HCT116 (cell line): ENCODE measurements around the gene AGPS.

ENCODE experiments used
- CTCF ChIP-seq, 3 experiments: fragments of 200-600 bp in 1 of 3; sonication (generic) in 1 of 3; IDR thresholded peaks in 2 of 3; conservative IDR thresholded peaks in 1 of 3; 2 replicates each; pipeline ENCODE4 v1.5.1; 2012 to 2017; ENCODE audit warnings: low read depth in 2 of 3, low read length in 2 of 3, antibody characterized with exemption in 1 of 3, borderline replicate concordance in 1 of 3, control low read depth in 1 of 3, mild to moderate bottlenecking in 1 of 3, mixed read lengths in 1 of 3, mixed run types in 1 of 3, moderate library complexity in 1 of 3; ENCODE audit not compliant: insufficient read depth in 1 of 3
- ELF1 ChIP-seq: IDR thresholded peaks from 2 replicates; pipeline ENCODE4 v1.6.1; 2012; ENCODE audit warnings: low read depth, borderline replicate concordance
- FOSL1 ChIP-seq: IDR thresholded peaks from 2 replicates; pipeline ENCODE4 v1.6.1; 2012; ENCODE audit warnings: low read depth
- MAX ChIP-seq: IDR thresholded peaks from 2 replicates; pipeline ENCODE4 v1.6.1; 2012
- POLR2A ChIP-seq: IDR thresholded peaks from 2 replicates; pipeline ENCODE4 v1.7.0; 2011; ENCODE audit warnings: borderline replicate concordance; ENCODE audit not compliant: insufficient read depth, insufficient read length; ENCODE audit errors: extremely low read depth
- POLR2AphosphoS5 ChIP-seq: IDR thresholded peaks from 2 replicates; pipeline ENCODE4 v1.6.1; 2011; ENCODE audit warnings: mild to moderate bottlenecking, low read depth, low read length, moderate library complexity

GRCh38 chr2:177404243-177404642 is 11.7 kb downstream of the AGPS start:
- TF ChIP-seq ELF1 (no peak), CTCF (IDR thresholded peaks at IDR 0.05 in 2 of 3, conservative IDR thresholded peaks at IDR 0.05 in 1 of 3; ENCODE audit: borderline replicate concordance in 1 of 3, insufficient read depth in 1 of 3, low read depth in 2 of 3, low read length in 2 of 3) (no peak), POLR2A (no peak), MAX (no peak), FOSL1 (no peak), POLR2AphosphoS5 (no peak)
